K562 (cell line): ENCODE results near the gene NUP62. TPM values are rescaled to one million over a fixed set of nuclear protein-coding genes. Genes with fewer than 3 reads are reported as not detected.

ENCODE experiments used
- CBX3 ChIP-seq, 2 experiments: IDR thresholded peaks; 1 replicate in 1 of 2; 2 replicates in 1 of 2; pipeline ENCODE4 v1.6.1; 2012; ENCODE audit warnings: inconsistent platforms in 2 of 2, low read length in 2 of 2, borderline replicate concordance in 1 of 2, control low read depth in 1 of 2
- CLOCK ChIP-seq: fragments of 250-450 bp; sonication (Bioruptor Pico); IDR thresholded peaks from 2 replicates; pipeline ENCODE4 v1.4.0; 2020; ENCODE audit warnings: mild to moderate bottlenecking, moderate library complexity, borderline replicate concordance
- ELK3 ChIP-seq: fragments of 450-650 bp; formaldehyde crosslinking; IDR thresholded peaks from 2 replicates; pipeline ENCODE4 v1.4.0; 2020; ENCODE audit warnings: mild to moderate bottlenecking
- FOXP4 ChIP-seq: sonication (generic); formaldehyde crosslinking; IDR thresholded peaks from 2 replicates; pipeline ENCODE4 v1.8.0; 2022; ENCODE audit warnings: mild to moderate bottlenecking, missing genetic modification reagents, borderline replicate concordance
- MBD1 ChIP-seq: fragments of 250-450 bp; sonication (Bioruptor Pico); IDR thresholded peaks from 2 replicates; pipeline ENCODE4 v1.8.0; 2022; ENCODE audit warnings: inconsistent platforms
- PTTG1 ChIP-seq: fragments of 450-650 bp; IDR thresholded peaks from 2 replicates; pipeline ENCODE4 v1.6.1; 2016; ENCODE audit warnings: low read depth, mild to moderate bottlenecking, missing genetic modification characterization, missing compliant biosample characterization
- ZBTB40 ChIP-seq, 2 experiments: fragments of 450-650 bp in 1 of 2; sonication (generic) in 1 of 2; formaldehyde crosslinking in 1 of 2; IDR thresholded peaks; 2 replicates each; pipeline versions ENCODE4 v1.7.1 to v1.9.0; 2016 to 2022; ENCODE audit warnings: inconsistent platforms in 1 of 2, mild to moderate bottlenecking in 1 of 2, missing genetic modification reagents in 1 of 2
- polyA plus RNA-seq, 8 experiments: library from polyadenylated mRNA; depleted of rRNA in 4 of 8; stranded (reverse) in 5 of 8; unstranded in 3 of 8; fragments of >200 nt; fragmentation: Nextera tagmentation in 2 of 8; fragmentation: Illumina TruSeq in 1 of 8; extraction: Ambion mirVana in 2 of 8; extraction: Trizol in 1 of 8; gene quantifications; 2 replicates each; pipeline versions ENCODE4 v1.2.1 to v1.2.3, GENCODE V29; 2011 to 2014; ENCODE audit warnings: inconsistent platforms in 1 of 8, missing spikeins in 1 of 8
- total RNA-seq, 7 experiments: library from RNA; depleted of rRNA in 6 of 7; stranded (reverse); fragments of >200 nt in 6 of 7; fragmentation: Illumina TruSeq in 2 of 7; extraction: Trizol in 2 of 7; gene quantifications; 2 replicates each; pipeline versions ENCODE4 v1.2.1 to v1.2.3, GENCODE V29; 2011 to 2021; ENCODE audit warnings: low replicate concordance in 1 of 7

Gene NUP62
- total and polyA plus RNA-seq, 9 of the 15 experiments (the other 6 are each of a cell fraction or from before 2014, with no cell fraction given) = 16.9 to 109 (median 66.0) TPM

- TF ChIP-seq CLOCK (CRISPR knock-in tag) (no peak), ELK3 (CRISPR knock-in tag) (no peak), CBX3 (IDR thresholded peaks at IDR 0.05; ENCODE audit: borderline replicate concordance in 1 of 2, low read length in 2 of 2) (no peak), MBD1 (CRISPR knock-in tag) (no peak), PTTG1 (no peak), ZBTB40 (IDR thresholded peaks at IDR 0.05) (no peak), ZBTB40 (CRISPR knock-in tag; IDR thresholded peaks at IDR 0.05) (no peak), FOXP4 (CRISPR knock-in tag) (no peak)
Measured at GRCh38 chr19:49858088-49858985, 71.0 kb downstream of the NUP62 start (continued).
